ENCODE measurements around the gene RASSF4. TPM values are rescaled to one million over a fixed set of nuclear protein-coding genes. Genes with fewer than 3 reads are reported as not detected.

The RASSF4 gene
- total RNA-seq, 1 experiment from 2014 or later, result not detected

DNA sequence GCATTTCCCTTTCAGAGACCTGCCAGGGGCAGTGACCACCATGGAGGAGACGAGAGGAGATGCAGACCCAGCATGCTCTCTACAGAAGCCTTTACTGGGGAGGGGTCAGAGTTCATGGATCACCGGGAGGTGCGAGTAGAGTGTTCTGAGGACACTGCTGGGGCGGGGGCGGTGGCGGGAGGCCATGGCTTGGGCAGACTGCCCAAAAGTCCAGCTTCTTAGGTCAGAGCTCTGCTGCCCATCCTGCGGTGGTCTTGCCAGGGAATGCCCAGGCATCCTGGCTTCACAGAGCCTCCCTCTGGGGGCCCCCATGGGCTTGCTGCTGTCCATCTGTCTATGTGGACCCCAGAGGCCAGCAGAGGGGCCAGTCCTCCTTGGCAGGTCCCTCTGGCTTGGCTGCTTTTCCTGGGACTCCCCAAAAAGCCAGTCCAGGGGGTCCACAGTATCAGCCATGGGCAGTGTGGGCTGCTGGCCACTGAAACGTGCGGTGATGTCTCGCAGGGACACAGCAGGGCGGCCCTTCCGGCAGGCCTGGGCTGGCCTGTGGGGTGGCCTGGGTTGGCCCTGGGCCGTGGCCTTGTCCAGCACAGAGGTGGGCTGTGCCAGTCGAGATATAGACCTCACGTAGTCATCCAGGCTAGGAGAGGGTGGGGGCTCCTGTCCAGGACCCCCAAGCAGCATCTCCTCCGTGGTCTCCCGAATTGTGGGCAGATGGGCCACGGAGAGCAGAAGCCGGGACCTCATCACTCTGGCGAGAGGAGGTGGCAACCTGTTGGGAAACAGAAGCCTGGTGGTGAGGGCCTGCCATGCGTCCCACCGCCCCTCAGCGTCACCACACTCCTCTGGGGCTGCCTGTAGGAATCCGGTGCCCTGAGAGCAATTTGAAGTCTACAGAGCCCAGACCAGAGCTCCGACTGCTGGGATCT, 17.9 kb downstream of the RASSF4 start:
- no peak for DNase-seq (ENCODE audit: unreplicated experiment)
- H3K27me3 Mint-ChIP-seq (ENCODE audit: insufficient read depth, unreplicated experiment), result no peaks in the 10 kb centered on the region
- TF ChIP-seq, protein P1, sequence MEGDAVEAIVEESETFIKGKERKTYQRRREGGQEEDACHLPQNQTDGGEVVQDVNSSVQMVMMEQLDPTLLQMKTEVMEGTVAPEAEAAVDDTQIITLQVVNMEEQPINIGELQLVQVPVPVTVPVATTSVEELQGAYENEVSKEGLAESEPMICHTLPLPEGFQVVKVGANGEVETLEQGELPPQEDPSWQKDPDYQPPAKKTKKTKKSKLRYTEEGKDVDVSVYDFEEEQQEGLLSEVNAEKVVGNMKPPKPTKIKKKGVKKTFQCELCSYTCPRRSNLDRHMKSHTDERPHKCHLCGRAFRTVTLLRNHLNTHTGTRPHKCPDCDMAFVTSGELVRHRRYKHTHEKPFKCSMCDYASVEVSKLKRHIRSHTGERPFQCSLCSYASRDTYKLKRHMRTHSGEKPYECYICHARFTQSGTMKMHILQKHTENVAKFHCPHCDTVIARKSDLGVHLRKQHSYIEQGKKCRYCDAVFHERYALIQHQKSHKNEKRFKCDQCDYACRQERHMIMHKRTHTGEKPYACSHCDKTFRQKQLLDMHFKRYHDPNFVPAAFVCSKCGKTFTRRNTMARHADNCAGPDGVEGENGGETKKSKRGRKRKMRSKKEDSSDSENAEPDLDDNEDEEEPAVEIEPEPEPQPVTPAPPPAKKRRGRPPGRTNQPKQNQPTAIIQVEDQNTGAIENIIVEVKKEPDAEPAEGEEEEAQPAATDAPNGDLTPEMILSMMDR (IDR thresholded peaks at IDR 0.05; ENCODE audit: unreplicated experiment), result no peak

DNA sequence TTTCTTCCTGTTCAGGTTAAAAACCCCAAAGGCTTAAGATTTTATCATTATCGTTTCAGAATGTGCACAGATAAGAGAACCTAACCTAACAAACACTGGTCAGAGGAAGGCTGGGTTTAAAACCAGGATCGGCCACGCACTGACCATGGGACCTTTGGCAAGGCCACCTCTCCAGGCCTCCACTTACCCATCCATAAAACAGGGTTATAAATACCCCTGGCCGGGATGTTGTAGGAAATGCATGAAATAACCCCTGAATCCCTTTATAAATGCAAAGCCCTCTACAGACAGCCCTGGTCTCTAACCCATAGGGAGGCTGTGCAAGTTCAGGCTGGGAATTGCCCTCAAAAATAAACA, 18.6 kb downstream of the RASSF4 start:
- BruUV-seq (replicated peaks), result TSS peak; percentile 65
- no peaks in the 10 kb centered on the region for H3K27me3 Mint-ChIP-seq (ENCODE audit: insufficient read depth, unreplicated experiment)
- intact Hi-C loops (cut with micrococcal nuclease), result no loop called here
- H3K36me3 Mint-ChIP-seq (ENCODE audit: insufficient read depth, unreplicated experiment), result peaks cover 17% of the 10 kb centered on the region
- DNase-seq (ENCODE audit: unreplicated experiment), result no peak
- no peaks in the 10 kb centered on the region for H3K9me3 Mint-ChIP-seq (ENCODE audit: unreplicated experiment)
- peak overlapping the region; percentile 86 for H3K27ac Mint-ChIP-seq (ENCODE audit: low read depth, unreplicated experiment)
- peaks cover 43% of the 10 kb centered on the region for H3K4me1 Mint-ChIP-seq (ENCODE audit: insufficient read depth, unreplicated experiment)
- peak overlapping the region; percentile 67 for H3K4me3 Mint-ChIP-seq (ENCODE audit: unreplicated experiment)
- TF ChIP-seq, protein P1 (IDR thresholded peaks at IDR 0.05; ENCODE audit: unreplicated experiment), result no peak
- CTCF ChIA-PET, result interaction anchor here (0.6 to 4.2 kb wide), 4 partner anchors 10 to 428 kb away, joined by 3 to 22 read pairs (median 4); no protein-coding TSS in a partner anchor
- POLR2A ChIA-PET, result interaction anchor here (0.7 to 1.9 kb wide), 3 partner anchors 11 to 19 kb away, joined by 3 to 9 read pairs (median 6); partner anchors contain the start of gene RASSF4

More for the DNA sequence above, 17.9 kb downstream of the RASSF4 start:
- no TSS peak for BruUV-seq (replicated peaks)
- Mint-ChIP-seq H3K4me3 (ENCODE audit: unreplicated experiment) (peak overlapping the region; percentile 67), H3K4me1 (ENCODE audit: insufficient read depth, unreplicated experiment) (peaks cover 43% of the 10 kb centered on the region), H3K36me3 (ENCODE audit: insufficient read depth, unreplicated experiment) (peaks cover 23% of the 10 kb centered on the region), H3K27ac (ENCODE audit: low read depth, unreplicated experiment) (no peak overlapping the region), H3K9me3 (ENCODE audit: unreplicated experiment) (no peaks in the 10 kb centered on the region)
- ChIA-PET CTCF (interaction anchor here (0.6 to 4.2 kb wide), 2 partner anchors 45 to 429 kb away, joined by 3 to 22 read pairs; no protein-coding TSS in a partner anchor), POLR2A (interaction anchor here (1.7 to 1.9 kb wide), 2 partner anchors 10 to 19 kb away, joined by 6 to 9 read pairs; partner anchors contain the start of gene RASSF4)
- intact Hi-C loops (cut with micrococcal nuclease), result no loop called here

DNA sequence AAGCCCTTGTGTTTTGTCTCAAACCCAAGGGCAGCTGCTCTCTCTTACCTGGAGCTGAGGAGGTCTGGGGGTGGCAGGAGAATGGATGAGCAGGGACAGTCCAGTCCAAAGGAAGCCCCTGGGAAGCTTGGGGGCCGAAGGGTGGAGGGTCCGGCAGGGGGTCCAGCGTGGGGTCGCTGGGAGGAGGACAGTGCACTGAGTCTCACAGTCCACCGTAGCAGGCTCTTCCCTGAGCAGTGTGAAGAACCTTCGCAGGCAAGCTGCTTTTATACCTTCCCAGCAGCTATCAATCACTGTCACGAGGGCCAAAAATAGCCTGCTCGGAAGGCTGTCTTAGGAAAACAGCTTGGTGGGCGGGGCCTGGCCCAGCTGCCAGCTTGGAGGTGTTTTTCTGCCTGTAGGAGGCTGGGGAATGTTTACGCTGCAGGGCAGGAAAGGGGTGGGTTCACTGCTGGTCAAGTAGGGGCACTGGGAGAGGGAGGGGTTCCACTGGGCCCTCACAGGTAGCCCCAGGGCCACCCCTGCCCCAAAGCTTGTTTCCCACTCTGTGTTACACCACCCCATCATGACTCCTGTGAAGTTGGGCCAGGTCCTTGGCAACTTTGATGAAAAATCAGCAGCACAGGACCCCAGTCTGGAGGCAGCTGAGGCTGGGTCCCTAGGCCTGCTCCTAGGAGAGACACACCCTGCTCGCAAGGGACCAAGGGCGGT, 19.1 kb downstream of the RASSF4 start, which contains the start of gene DEPP1:
DEPP1 (minus strand) TSS at position 240 of the 711 bp plus-strand sequence. CDS start 779 bp downstream, outside the sequence.
- POLR2A ChIA-PET, result interaction anchor here (0.5 to 1.9 kb wide), 7 partner anchors 9 to 43 kb away, joined by 3 to 9 read pairs (median 3); partner anchors contain the start of gene RASSF4
- peaks cover 12% of the 10 kb centered on the region for H3K36me3 Mint-ChIP-seq (ENCODE audit: insufficient read depth, unreplicated experiment)
- H3K27me3 Mint-ChIP-seq (ENCODE audit: insufficient read depth, unreplicated experiment), result no peaks in the 10 kb centered on the region
- CTCF ChIA-PET, result interaction anchor here (0.6 to 4.2 kb wide), 5 partner anchors 9 to 427 kb away, joined by 3 to 22 read pairs (median 4); no protein-coding TSS in a partner anchor
- intact Hi-C loops (cut with micrococcal nuclease), result no loop called here
- H3K4me3 Mint-ChIP-seq (ENCODE audit: unreplicated experiment), result peak within 1 kb of the TSS; percentile 67
- TF ChIP-seq, protein P1 (IDR thresholded peaks at IDR 0.05; ENCODE audit: unreplicated experiment), result no peak
- no TSS peak for BruUV-seq (replicated peaks)
- H3K27ac Mint-ChIP-seq (ENCODE audit: low read depth, unreplicated experiment), result peak within 1 kb of the TSS; percentile 86
- no peaks in the 10 kb centered on the region for H3K9me3 Mint-ChIP-seq (ENCODE audit: unreplicated experiment)
- H3K4me1 Mint-ChIP-seq (ENCODE audit: insufficient read depth, unreplicated experiment), result peaks cover 43% of the 10 kb centered on the region
- peak; percentile 97 for DNase-seq (ENCODE audit: unreplicated experiment)
